ENCODE results near the gene CRKL. TPM values are rescaled to one million over a fixed set of nuclear protein-coding genes. Genes with fewer than 3 reads are reported as not detected.
"Not testable (repeated sequence)": the region's sequence is repeated elsewhere in the genome, so short reads cannot be mapped to it uniquely, and the experiment has no call there.

The CRKL gene
- polyA plus RNA-seq, 2 of the 4 experiments (the other 2 are of a cell fraction) = 21.4 to 22.8 TPM

GRCh38 chr22:20928573-20928967, 11.4 kb downstream of the CRKL start:
- TF ChIP-seq TP53 (CRISPR knock-in tag; IDR thresholded peaks at IDR 0.05) (no peak), RCOR1 (IDR thresholded peaks at IDR 0.05; ENCODE audit: low read depth, low read length) (no peak), RARB (CRISPR knock-in tag; IDR thresholded peaks at IDR 0.05) (no peak), CHD2 (IDR thresholded peaks at IDR 0.05; ENCODE audit: low read length, partially characterized antibody) (no peak), RNF2 (IDR thresholded peaks at IDR 0.05; ENCODE audit: borderline replicate concordance, low read depth) (no peak), ZSCAN20 (CRISPR knock-in tag; IDR thresholded peaks at IDR 0.05) (no peak), BHLHE40 (IDR thresholded peaks at IDR 0.05; ENCODE audit: low read depth, low read length) (no peak), JUN (IDR thresholded peaks at IDR 0.05) (no peak)
- TF ChIP-seq, protein P1, sequence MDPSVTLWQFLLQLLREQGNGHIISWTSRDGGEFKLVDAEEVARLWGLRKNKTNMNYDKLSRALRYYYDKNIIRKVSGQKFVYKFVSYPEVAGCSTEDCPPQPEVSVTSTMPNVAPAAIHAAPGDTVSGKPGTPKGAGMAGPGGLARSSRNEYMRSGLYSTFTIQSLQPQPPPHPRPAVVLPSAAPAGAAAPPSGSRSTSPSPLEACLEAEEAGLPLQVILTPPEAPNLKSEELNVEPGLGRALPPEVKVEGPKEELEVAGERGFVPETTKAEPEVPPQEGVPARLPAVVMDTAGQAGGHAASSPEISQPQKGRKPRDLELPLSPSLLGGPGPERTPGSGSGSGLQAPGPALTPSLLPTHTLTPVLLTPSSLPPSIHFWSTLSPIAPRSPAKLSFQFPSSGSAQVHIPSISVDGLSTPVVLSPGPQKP (IDR thresholded peaks at IDR 0.05; ENCODE audit: low read depth, low read length) = no peak
- ATAC-seq = no peak
- H3K4me2 ChIP-seq = no peak overlapping the region
- no peak overlapping the region for H3K27ac ChIP-seq
- no peak for FAIRE-seq
- no peaks in the 10 kb centered on the region for H3K9me3 ChIP-seq
- no peaks in the 10 kb centered on the region; the same call in 2 of the 3 replicates for H3K4me1 ChIP-seq
- WGBS (ENCODE audit: missing lambda C conversion rate) = 96% methylated on average over 4 of the region's 4 CpGs
- no peak overlapping the region for H3K4me3 ChIP-seq
- POLR2A ChIA-PET = no interaction called here
- DNase-seq (ENCODE audit: low read depth in 1 of 2, low spot score in 1 of 2) = no peak
- CTCF ChIA-PET = interaction anchor here (0.6 to 1.1 kb wide), 3 partner anchors 11 to 123 kb away, joined by 3 to 5 read pairs (median 4); partner anchors contain the start of gene CRKL

- Histone ChIP-seq H3K9me3 (no peaks in the 10 kb centered on the region), H3K4me2 (no peak overlapping the region), H3K27ac (no peak overlapping the region), H3K4me3 (no peak overlapping the region), H3K4me1 (no peaks in the 10 kb centered on the region; the same call in 2 of the 3 replicates)
- FAIRE-seq = no peak
- WGBS (ENCODE audit: missing lambda C conversion rate) = 100% methylated on average over 1 of the region's 1 CpG
- ATAC-seq = no peak
- TF ChIP-seq NFE2L2 (conservative IDR thresholded peaks at IDR 0.05; ENCODE audit: low read length) = no peak
- TF ChIP-seq CBX2 (IDR thresholded peaks at IDR 0.05; ENCODE audit: borderline replicate concordance, low read depth) = no peak
- no peak for TF ChIP-seq FOXS1 (CRISPR knock-in tag; IDR thresholded peaks at IDR 0.05)
- no peak for TF ChIP-seq RAD21 (conservative IDR thresholded peaks at IDR 0.05 in 1 of 2, IDR thresholded peaks at IDR 0.05 in 1 of 2)
- no peak for TF ChIP-seq PHF8 (IDR thresholded peaks at IDR 0.05; ENCODE audit: borderline replicate concordance, low read depth)
- no peak for TF ChIP-seq NR3C1 (IDR thresholded peaks at IDR 0.05)
- TF ChIP-seq, protein P2, sequence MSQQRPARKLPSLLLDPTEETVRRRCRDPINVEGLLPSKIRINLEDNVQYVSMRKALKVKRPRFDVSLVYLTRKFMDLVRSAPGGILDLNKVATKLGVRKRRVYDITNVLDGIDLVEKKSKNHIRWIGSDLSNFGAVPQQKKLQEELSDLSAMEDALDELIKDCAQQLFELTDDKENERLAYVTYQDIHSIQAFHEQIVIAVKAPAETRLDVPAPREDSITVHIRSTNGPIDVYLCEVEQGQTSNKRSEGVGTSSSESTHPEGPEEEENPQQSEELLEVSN (IDR thresholded peaks at IDR 0.05; ENCODE audit: borderline replicate concordance, low read depth) = no peak
- no peak for TF ChIP-seq ZFP36 (IDR thresholded peaks at IDR 0.05; ENCODE audit: borderline replicate concordance, partially characterized antibody)
- TF ChIP-seq CHD2 (IDR thresholded peaks at IDR 0.05; ENCODE audit: low read length, partially characterized antibody) = no peak
- TF ChIP-seq SMC3 (IDR thresholded peaks at IDR 0.05) = no peak
- no peak for TF ChIP-seq EHMT2 (IDR thresholded peaks at IDR 0.05; ENCODE audit: low read depth)
- TF ChIP-seq FOSL2 (IDR thresholded peaks at IDR 0.05) = no peak
- TF ChIP-seq FOSL2 (CRISPR knock-in tag; IDR thresholded peaks at IDR 0.05) = no peak
- no peak for TF ChIP-seq MAFK (IDR thresholded peaks at IDR 0.05; ENCODE audit: partially characterized antibody)
- TF ChIP-seq CEBPB (IDR thresholded peaks at IDR 0.05) = no peak
- TF ChIP-seq POLR2A (IDR thresholded peaks at IDR 0.05; ENCODE audit: low read length) = no peak
- no peak for TF ChIP-seq REST (IDR thresholded peaks at IDR 0.05)
- TF ChIP-seq MAZ (IDR thresholded peaks at IDR 0.05; ENCODE audit: borderline replicate concordance, low read depth, low read length) = no peak
- CTCF ChIA-PET = interaction anchor here (1.5 kb wide), 1 partner anchor 13 kb away, joined by 3 read pairs; the partner anchor contains the start of gene CRKL
- POLR2A ChIA-PET = no interaction called here
- DNase-seq (ENCODE audit: low read depth in 1 of 2, low spot score in 1 of 2) = no peak
Observed at GRCh38 chr22:20930004-20930403, 12.8 kb downstream of the CRKL start.

GRCh38 chr22:20930435-20930834, 13.2 kb downstream of the CRKL start:
- CTCF ChIA-PET = interaction anchor here (1.5 kb wide), 1 partner anchor 13 kb away, joined by 3 read pairs; the partner anchor contains the start of gene CRKL
- H3K4me1 ChIP-seq; ATAC-seq; H3K27ac ChIP-seq; POLR2A ChIA-PET; H3K9me3 ChIP-seq; H3K4me2 ChIP-seq; DNase-seq (ENCODE audit: low read depth in 1 of 2, low spot score in 1 of 2); H3K4me3 ChIP-seq; FAIRE-seq: not testable (repeated sequence)
- whole genome bisulfite sequencing (ENCODE audit: missing lambda C conversion rate) = 98% methylated on average over 12 of the region's 12 CpGs

Data from A549 (cell line).